ENCODE measurements around the gene LRIT3.

Gene LRIT3

DNA sequence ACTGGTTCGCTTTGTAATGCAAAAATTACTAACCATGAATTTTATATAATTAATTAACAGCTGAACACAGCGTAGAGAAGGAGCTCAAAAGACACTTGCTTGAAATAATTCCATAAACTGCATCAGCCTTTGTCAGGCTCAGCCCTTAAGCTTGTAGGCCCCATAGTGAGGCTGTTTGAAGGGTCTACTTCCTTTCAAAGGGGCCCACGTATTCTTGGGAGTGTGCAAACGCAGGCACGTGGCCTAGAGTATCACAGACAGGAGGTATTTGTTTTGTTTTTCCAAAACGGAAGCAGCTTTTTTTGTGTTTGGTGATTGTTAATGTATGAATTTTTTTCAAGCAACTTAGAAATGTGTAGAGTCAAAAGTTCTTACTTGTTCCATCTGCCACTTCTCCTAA lies 39.2 kb downstream of the LRIT3 start:
- DNase-seq (ENCODE audit: low read depth): no peak
- TF ChIP-seq, protein P1, sequence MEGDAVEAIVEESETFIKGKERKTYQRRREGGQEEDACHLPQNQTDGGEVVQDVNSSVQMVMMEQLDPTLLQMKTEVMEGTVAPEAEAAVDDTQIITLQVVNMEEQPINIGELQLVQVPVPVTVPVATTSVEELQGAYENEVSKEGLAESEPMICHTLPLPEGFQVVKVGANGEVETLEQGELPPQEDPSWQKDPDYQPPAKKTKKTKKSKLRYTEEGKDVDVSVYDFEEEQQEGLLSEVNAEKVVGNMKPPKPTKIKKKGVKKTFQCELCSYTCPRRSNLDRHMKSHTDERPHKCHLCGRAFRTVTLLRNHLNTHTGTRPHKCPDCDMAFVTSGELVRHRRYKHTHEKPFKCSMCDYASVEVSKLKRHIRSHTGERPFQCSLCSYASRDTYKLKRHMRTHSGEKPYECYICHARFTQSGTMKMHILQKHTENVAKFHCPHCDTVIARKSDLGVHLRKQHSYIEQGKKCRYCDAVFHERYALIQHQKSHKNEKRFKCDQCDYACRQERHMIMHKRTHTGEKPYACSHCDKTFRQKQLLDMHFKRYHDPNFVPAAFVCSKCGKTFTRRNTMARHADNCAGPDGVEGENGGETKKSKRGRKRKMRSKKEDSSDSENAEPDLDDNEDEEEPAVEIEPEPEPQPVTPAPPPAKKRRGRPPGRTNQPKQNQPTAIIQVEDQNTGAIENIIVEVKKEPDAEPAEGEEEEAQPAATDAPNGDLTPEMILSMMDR (IDR thresholded peaks at IDR 0.05; ENCODE audit: low read depth, low read length, missing control alignments): no peak
- in situ Hi-C loops (cut with HindIII; ENCODE audit: low sequenced_read_pairs): no loop called here
- H3K4me3 ChIP-seq (ENCODE audit: low read depth, low read length): no peak overlapping the region

DNA sequence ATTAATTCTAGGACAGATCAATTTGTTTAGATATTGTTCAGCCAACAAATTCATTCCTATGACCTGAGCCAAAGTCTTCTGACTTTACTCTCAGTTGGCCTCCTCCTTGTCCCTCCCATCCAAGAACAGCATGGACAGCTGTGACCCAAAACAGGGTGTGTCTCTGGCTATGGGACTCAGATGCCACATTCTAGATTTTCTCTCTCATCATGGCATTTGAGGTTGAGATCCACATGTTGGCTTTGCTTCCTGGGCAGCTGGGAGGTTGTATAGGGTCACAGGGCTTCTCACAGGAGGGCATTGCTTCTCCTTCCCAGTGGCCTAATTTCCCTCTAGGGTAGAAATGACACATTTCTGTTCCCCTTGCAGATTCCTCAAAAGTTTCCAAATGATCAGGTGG lies 42.2 kb downstream of the LRIT3 start:
- no peak for DNase-seq (ENCODE audit: low read depth)
- H3K4me3 ChIP-seq (ENCODE audit: low read depth, low read length): no peak overlapping the region
- in situ Hi-C loops (cut with HindIII; ENCODE audit: low sequenced_read_pairs): no loop called here
- TF ChIP-seq, protein P1 (IDR thresholded peaks at IDR 0.05; ENCODE audit: low read depth, low read length, missing control alignments): no peak

DNA sequence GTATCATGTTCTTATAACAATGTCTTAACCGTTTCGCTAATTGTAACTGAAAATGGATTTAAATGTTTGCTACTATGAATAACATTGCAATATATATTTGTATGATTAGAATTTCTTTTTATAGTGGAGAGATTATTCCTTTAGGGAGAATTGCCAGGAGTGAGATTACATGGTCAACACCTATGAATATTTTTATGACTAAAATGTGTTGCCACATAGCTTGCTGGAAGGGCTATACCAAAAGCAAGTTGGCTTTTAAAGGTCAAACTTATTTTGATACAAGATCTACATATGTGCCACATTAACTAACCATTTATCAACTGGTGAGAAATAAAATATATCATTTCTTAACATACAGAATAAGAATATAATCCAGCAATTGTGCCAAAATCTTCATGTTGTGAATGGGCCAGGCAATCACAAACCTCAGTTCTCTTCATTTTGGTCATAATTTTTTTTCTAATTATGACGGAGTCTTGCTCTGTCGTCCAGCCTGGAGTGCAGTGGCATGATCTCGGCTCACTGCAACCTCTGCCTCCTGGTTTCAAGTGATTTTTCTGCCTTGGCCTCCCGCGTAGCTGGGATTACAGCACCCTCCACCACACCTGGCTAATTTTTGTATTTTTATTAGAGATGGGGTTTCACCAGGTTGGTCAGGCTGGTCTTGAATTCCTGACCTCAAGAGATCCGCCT lies 54.8 kb downstream of the LRIT3 start:
- no peak for DNase-seq (ENCODE audit: low read depth)
- TF ChIP-seq, protein P1 (IDR thresholded peaks at IDR 0.05; ENCODE audit: low read depth, low read length, missing control alignments): no peak
- in situ Hi-C loops (cut with HindIII; ENCODE audit: low sequenced_read_pairs): no loop called here
- no peak overlapping the region for H3K4me3 ChIP-seq (ENCODE audit: low read depth, low read length)

DNA sequence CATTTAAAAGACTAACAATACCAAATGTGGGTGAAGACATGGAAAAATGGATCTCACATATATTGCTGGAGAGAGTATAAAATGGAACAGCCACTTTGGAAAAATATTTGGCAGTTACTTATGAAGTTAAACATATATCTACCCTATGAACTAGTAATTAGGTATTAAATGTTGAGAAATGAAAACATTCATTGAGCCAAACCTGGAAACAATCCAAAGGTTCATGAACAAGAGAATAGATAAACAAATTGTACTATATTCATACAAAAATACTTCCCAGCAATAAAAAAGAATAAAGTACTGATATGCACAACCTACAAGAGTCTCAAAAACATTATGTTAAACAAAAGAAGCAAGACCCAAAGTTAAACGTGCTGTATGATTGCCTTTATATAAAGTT lies 60.8 kb downstream of the LRIT3 start:
- TF ChIP-seq, protein P1 (IDR thresholded peaks at IDR 0.05; ENCODE audit: low read depth, low read length, missing control alignments): no peak
- H3K4me3 ChIP-seq (ENCODE audit: low read depth, low read length): no peak overlapping the region
- in situ Hi-C loops (cut with HindIII; ENCODE audit: low sequenced_read_pairs): no loop called here
- DNase-seq (ENCODE audit: low read depth): no peak

DNA sequence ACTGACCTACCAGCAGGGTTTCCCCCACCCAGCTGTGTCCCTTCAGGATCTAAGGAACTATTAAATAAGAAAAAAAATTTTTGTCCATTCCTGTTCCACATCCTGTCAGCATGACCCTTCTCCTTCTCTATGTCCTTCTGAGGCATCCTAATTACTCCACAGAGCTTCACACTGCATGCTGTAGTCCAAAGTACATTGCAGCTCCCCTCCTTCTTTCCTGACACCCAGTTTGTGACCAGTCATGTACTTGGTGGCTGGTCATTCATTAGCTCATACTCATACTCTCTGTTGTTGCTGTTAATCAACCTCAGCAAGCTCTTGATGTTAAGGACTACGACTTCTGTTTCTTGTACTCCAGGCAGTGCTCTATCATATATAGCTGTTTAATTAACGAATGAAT lies 62.3 kb downstream of the LRIT3 start:
- no peak overlapping the region for H3K4me3 ChIP-seq (ENCODE audit: low read depth, low read length)
- no peak for DNase-seq (ENCODE audit: low read depth)
- TF ChIP-seq, protein P1 (IDR thresholded peaks at IDR 0.05; ENCODE audit: low read depth, low read length, missing control alignments): no peak
- in situ Hi-C loops (cut with HindIII; ENCODE audit: low sequenced_read_pairs): no loop called here

DNA sequence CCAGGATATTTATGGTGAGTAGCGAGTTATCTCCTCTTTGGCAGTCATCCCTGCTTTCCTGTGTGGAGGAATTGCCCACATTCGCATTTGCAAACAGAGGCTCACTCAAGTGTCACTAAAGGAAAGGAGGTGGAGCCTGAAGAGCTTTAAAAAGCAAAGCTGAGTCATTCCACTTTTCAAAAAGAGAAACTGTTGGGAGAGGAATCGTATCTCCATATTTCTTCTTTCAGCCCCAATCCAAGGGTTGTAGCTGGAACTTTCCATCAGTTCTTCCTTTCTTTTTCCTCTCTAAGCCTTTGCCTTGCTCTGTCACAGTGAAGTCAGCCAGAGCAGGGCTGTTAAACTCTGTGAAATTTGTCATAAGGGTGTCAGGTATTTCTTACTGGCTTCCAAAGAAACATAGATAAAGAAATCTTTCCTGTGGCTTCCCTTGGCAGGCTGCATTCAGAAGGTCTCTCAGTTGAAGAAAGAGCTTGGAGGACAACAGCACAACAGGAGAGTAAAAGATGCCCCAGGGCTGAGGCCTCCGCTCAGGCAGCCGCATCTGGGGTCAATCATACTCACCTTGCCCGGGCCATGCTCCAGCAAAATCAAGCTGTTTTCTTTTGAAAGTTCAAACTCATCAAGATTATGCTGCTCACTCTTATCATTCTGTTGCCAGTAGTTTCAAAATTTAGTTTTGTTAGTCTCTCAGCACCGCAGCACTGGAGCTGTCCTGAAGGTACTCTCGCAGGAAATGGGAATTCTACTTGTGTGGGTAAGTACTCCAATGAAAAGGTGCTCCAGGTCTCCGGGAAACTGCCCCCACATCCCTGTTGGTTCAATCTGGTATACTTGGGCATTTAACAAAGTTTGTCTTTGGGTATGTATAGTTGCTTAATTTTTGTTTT lies 65.0 kb downstream of the LRIT3 start, which contains the start of gene EGF:
TSS of gene EGF (plus strand) at position 178 of the 890 bp plus-strand sequence. CDS start at position 631, 453 bp downstream.
- TF ChIP-seq, protein P1 (IDR thresholded peaks at IDR 0.05; ENCODE audit: low read depth, low read length, missing control alignments): no peak
- in situ Hi-C loops (cut with HindIII; ENCODE audit: low sequenced_read_pairs): no loop called here
- H3K4me3 ChIP-seq (ENCODE audit: low read depth, low read length): peak within 1 kb of the TSS; percentile 10
- peak; percentile 52 for DNase-seq (ENCODE audit: low read depth)
